BJ (cell line): ENCODE results near the gene CHAT. TPM values are rescaled to one million over a fixed set of nuclear protein-coding genes. Genes with fewer than 3 reads are reported as not detected.

Source experiments
- CTCF ChIA-PET: fragments of 350-600 bp; formaldehyde crosslinking; extraction: SDS; loops from one replicate; lab custom pipeline; 2021; ENCODE audit warnings: antibody characterized with exemption, inconsistent platforms; lab: Yijun Ruan, JAX
- POLR2A ChIA-PET: fragments of 300-600 bp; sonication (Branson Sonifier 250); formaldehyde crosslinking; extraction: SDS; loops from one replicate; lab custom pipeline; 2021; ENCODE audit warnings: antibody characterized with exemption; lab: Charles Lee
- DNase-seq: peaks from one replicate; pipeline ENCODE4 v3.0.0-alpha.2; 2011; ENCODE audit warnings: low read depth
- H3K27me3 ChIP-seq: 2 replicates; pipeline ENCODE4 v1.6.0; 2011; ENCODE audit warnings: low read length; ENCODE audit not compliant: control insufficient read depth, insufficient read depth
- H3K36me3 ChIP-seq: 2 replicates; pipeline ENCODE4 v1.5.1; 2011; ENCODE audit warnings: low read length; ENCODE audit not compliant: control insufficient read depth, insufficient read depth
- H3K4me3 ChIP-seq: 2 replicates; pipeline ENCODE4 v1.5.1; 2011; ENCODE audit warnings: low read depth, mild to moderate bottlenecking, control low read depth, low read length
- CTCF ChIP-seq: IDR thresholded peaks from 2 replicates; pipeline ENCODE4 v1.5.1; 2011; ENCODE audit warnings: low read depth, mild to moderate bottlenecking, control low read depth, inconsistent platforms, low read length, moderate library complexity; ENCODE audit not compliant: insufficient read depth
- polyA plus RNA-seq: library from polyadenylated mRNA; depleted of rRNA; stranded (reverse); fragments of >200 nt; gene quantifications from 2 replicates; pipeline ENCODE4 v1.2.3, GENCODE V29; 2011

CHAT gene
- polyA plus RNA-seq, 1 experiment: not detected

DNA sequence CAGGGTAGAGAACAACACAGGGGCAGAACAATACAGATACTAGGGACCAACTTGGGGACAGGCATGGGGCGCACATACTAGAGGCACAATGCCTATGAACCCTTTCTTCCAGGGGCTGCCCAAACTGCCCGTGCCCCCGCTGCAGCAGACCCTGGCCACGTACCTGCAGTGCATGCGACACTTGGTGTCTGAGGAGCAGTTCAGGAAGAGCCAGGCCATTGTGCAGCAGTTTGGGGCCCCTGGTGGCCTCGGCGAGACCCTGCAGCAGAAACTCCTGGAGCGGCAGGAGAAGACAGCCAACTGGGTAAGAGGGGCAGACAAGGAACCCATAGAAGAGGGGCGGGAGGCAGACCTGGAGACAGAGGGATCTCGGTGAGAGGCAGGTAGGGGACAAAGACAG is 5.8 kb downstream of the CHAT start:
- no peak for TF ChIP-seq CTCF
- CTCF ChIA-PET: no interaction called here
- no peaks in the 10 kb centered on the region for H3K36me3 ChIP-seq
- POLR2A ChIA-PET: no interaction called here
- H3K4me3 ChIP-seq: no peak overlapping the region
- peaks cover 31% of the 10 kb centered on the region for H3K27me3 ChIP-seq
- DNase-seq: no peak

GRCh38 chr10:49620286-49620810 is 6.5 kb downstream of the CHAT start:
- CTCF ChIA-PET: no interaction called here
- TF ChIP-seq CTCF: no peak
- DNase-seq: no peak
- H3K36me3 ChIP-seq: no peaks in the 10 kb centered on the region
- H3K27me3 ChIP-seq: peaks cover 24% of the 10 kb centered on the region
- H3K4me3 ChIP-seq: no peak overlapping the region
- POLR2A ChIA-PET: no interaction called here

- TF ChIP-seq CTCF: no peak
- H3K36me3 ChIP-seq: no peaks in the 10 kb centered on the region
- CTCF ChIA-PET: interaction anchor here (1.0 kb wide), 1 partner anchor 45 kb away, joined by 4 read pairs; no protein-coding TSS in a partner anchor
- no peak for DNase-seq
- peaks cover 20% of the 10 kb centered on the region for H3K27me3 ChIP-seq
- H3K4me3 ChIP-seq: no peak overlapping the region
- POLR2A ChIA-PET: no interaction called here
Measured at GRCh38 chr10:49620841-49621378, 7.1 kb downstream of the CHAT start.

- Histone ChIP-seq H3K36me3 (no peaks in the 10 kb centered on the region), H3K4me3 (no peak overlapping the region), H3K27me3 (peaks cover 19% of the 10 kb centered on the region)
- no peak for DNase-seq
- POLR2A ChIA-PET: no interaction called here
- CTCF ChIA-PET: interaction anchor here (0.8 to 1.0 kb wide), 2 partner anchors 9 to 46 kb away, joined by 3 to 4 read pairs; no protein-coding TSS in a partner anchor
- TF ChIP-seq CTCF: no peak
Measured at GRCh38 chr10:49621561-49621960, 7.7 kb downstream of the CHAT start.

DNA sequence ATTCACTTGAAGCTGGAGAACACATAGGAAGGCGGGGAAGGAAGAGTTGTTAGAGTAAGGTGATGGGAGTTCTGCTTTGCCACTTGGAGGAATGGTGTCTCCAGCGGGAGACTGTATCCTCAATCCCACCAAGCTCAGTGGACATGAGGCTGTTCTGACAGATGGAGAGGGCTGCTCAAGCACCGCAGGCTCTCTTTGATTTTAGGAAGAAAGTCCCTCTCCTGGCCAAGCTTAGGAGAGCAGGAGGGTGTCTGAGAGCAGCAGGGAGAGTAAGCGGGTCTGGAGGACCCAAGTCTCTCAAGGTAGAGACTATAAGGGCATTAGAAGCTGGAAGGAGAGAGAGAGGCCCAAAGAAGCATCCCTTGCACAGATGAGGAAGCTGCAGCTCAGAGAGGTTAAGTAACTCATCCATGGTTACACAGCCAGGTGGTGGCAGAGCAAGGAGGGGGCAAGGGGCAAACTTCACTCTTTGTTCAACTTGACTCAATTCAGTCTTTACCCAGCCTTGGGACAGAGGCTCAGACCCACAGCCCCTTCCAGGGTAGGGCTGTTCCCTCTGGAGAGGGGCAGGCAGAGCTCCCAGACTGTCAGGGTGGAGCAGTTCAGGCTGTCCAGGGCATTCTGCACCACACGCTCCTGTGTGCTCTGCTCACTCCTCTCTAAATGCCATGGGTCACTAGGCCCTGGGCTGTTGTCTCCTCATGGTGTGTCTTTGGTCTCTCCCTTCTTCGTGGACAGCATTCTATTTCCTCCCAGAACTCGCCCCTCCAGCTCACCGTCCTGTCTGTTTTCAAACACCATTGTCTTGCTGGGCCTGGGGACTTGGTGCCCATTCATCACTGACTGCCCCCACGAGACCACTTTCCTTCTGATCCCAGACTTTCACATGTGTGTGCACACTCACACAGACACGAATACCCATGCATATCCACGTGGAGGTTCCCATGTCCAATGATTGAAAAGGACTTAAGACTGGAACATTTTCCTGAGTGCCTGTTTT is 8.9 kb downstream of the CHAT start:
- Histone ChIP-seq H3K36me3 (no peaks in the 10 kb centered on the region), H3K27me3 (peaks cover 17% of the 10 kb centered on the region), H3K4me3 (no peak overlapping the region)
- ChIA-PET CTCF (no interaction called here), POLR2A (no interaction called here)
- no peak for TF ChIP-seq CTCF
- DNase-seq: no peak
